ENCODE results near the gene SLTM.

SLTM gene

GRCh38 chr15:58923284-58923683 lies 10.2 kb downstream of the SLTM start:
- TF ChIP-seq POLR2AphosphoS5 (IDR thresholded peaks at IDR 0.05; ENCODE audit: low read depth, low read length) (no peak), FOXP2 (optimal IDR thresholded peaks at IDR 0.05; ENCODE audit: borderline replicate concordance, extremely low read depth, extremely low read length, insufficient read depth) (no peak), SIN3A (IDR thresholded peaks at IDR 0.05; ENCODE audit: borderline replicate concordance, insufficient read depth, low read length) (no peak), REST (IDR thresholded peaks at IDR 0.05; ENCODE audit: insufficient read depth in 1 of 2, low read depth in 2 of 2, low read length in 2 of 2) (no peak), TAF1 (IDR thresholded peaks at IDR 0.05; ENCODE audit: borderline replicate concordance, insufficient read depth, low read length) (no peak)

- no peak for TF ChIP-seq FOXP2 (optimal IDR thresholded peaks at IDR 0.05; ENCODE audit: borderline replicate concordance, extremely low read depth, extremely low read length, insufficient read depth)
These were observed 12.2 kb downstream of the SLTM start for GRCh38 chr15:58921267-58921790.

GRCh38 chr15:58919232-58919631 lies 14.2 kb downstream of the SLTM start:
- TF ChIP-seq FOXP2 (optimal IDR thresholded peaks at IDR 0.05; ENCODE audit: borderline replicate concordance, extremely low read depth, extremely low read length, insufficient read depth) (no peak), SIN3A (IDR thresholded peaks at IDR 0.05; ENCODE audit: borderline replicate concordance, insufficient read depth, low read length) (no peak), REST (IDR thresholded peaks at IDR 0.05; ENCODE audit: insufficient read depth in 1 of 2, low read depth in 2 of 2, low read length in 2 of 2) (no peak), POLR2AphosphoS5 (IDR thresholded peaks at IDR 0.05; ENCODE audit: low read depth, low read length) (no peak), TAF1 (IDR thresholded peaks at IDR 0.05; ENCODE audit: borderline replicate concordance, insufficient read depth, low read length) (no peak)

GRCh38 chr15:58918239-58918638 lies 15.2 kb downstream of the SLTM start:
- no peak for TF ChIP-seq FOXP2 (optimal IDR thresholded peaks at IDR 0.05; ENCODE audit: borderline replicate concordance, extremely low read depth, extremely low read length, insufficient read depth)
- TF ChIP-seq TAF1 (IDR thresholded peaks at IDR 0.05; ENCODE audit: borderline replicate concordance, insufficient read depth, low read length) = no peak
- TF ChIP-seq POLR2AphosphoS5 (IDR thresholded peaks at IDR 0.05; ENCODE audit: low read depth, low read length) = no peak
- no peak for TF ChIP-seq SIN3A (IDR thresholded peaks at IDR 0.05; ENCODE audit: borderline replicate concordance, insufficient read depth, low read length)
- TF ChIP-seq REST (IDR thresholded peaks at IDR 0.05; ENCODE audit: insufficient read depth in 1 of 2, low read depth in 2 of 2, low read length in 2 of 2) = no peak

- TF ChIP-seq FOXP2 (optimal IDR thresholded peaks at IDR 0.05; ENCODE audit: borderline replicate concordance, extremely low read depth, extremely low read length, insufficient read depth) = no peak
- TF ChIP-seq TAF1 (IDR thresholded peaks at IDR 0.05; ENCODE audit: borderline replicate concordance, insufficient read depth, low read length) = no peak
- no peak for TF ChIP-seq POLR2AphosphoS5 (IDR thresholded peaks at IDR 0.05; ENCODE audit: low read depth, low read length)
- TF ChIP-seq REST (IDR thresholded peaks at IDR 0.05; ENCODE audit: insufficient read depth in 1 of 2, low read depth in 2 of 2, low read length in 2 of 2) = no peak
- TF ChIP-seq SIN3A (IDR thresholded peaks at IDR 0.05; ENCODE audit: borderline replicate concordance, insufficient read depth, low read length) = no peak
These were observed 16.5 kb downstream of the SLTM start for GRCh38 chr15:58916962-58917361.

Data from PFSK-1 (cell line).